HUES6 (cell line): Measurements from ENCODE around the gene PSMD14.
"Not testable (repeated sequence)": the region's sequence is repeated elsewhere in the genome, so short reads cannot be mapped to it uniquely, and the experiment has no call there.

Source experiments
- H3K27ac ChIP-seq: 2 replicates; pipeline ENCODE4 v1.7.0; 2013; ENCODE audit warnings: low read depth, mild to moderate bottlenecking, low read length, inconsistent platforms
- H3K27me3 ChIP-seq: 2 replicates; pipeline ENCODE4 v1.6.1; 2013; ENCODE audit warnings: low read length; ENCODE audit not compliant: control insufficient read depth, insufficient read depth
- H3K36me3 ChIP-seq: 2 replicates; pipeline ENCODE4 v1.6.1; 2013; ENCODE audit warnings: low read length; ENCODE audit not compliant: control insufficient read depth, insufficient read depth
- H3K4me1 ChIP-seq: 2 replicates; pipeline ENCODE4 v1.6.1; 2013; ENCODE audit warnings: low read length; ENCODE audit not compliant: control insufficient read depth, insufficient read depth
- H3K4me3 ChIP-seq: 2 replicates; pipeline ENCODE4 v1.5.1; 2013; ENCODE audit warnings: low read depth, low read length
- H3K9ac ChIP-seq: one replicate; pipeline ENCODE4 v1.6.1; 2013; ENCODE audit warnings: mild to moderate bottlenecking, low read length
- H3K9me3 ChIP-seq: 2 replicates; pipeline ENCODE4 v1.6.1; 2013; ENCODE audit warnings: low read depth, low read length; ENCODE audit not compliant: control insufficient read depth, insufficient read depth

PSMD14 gene

GRCh38 chr2:161357097-161357496, 48.9 kb downstream of the PSMD14 start:
- H3K27me3 ChIP-seq, result no peaks in the 10 kb centered on the region
- no peak overlapping the region for H3K9ac ChIP-seq
- H3K9me3 ChIP-seq, result peaks cover 10% of the 10 kb centered on the region; the same call in 1 of the 2 replicates
- H3K4me1 ChIP-seq, result peaks cover 22% of the 10 kb centered on the region
- H3K36me3 ChIP-seq, result peaks cover 2% of the 10 kb centered on the region; the same call in 1 of the 2 replicates
- H3K27ac ChIP-seq, result no peak overlapping the region
- no peak overlapping the region for H3K4me3 ChIP-seq

- Histone ChIP-seq H3K9ac (no peak overlapping the region), H3K4me3 (no peak overlapping the region), H3K36me3 (peaks cover 5% of the 10 kb centered on the region; the same call in 1 of the 2 replicates), H3K4me1 (peaks cover 18% of the 10 kb centered on the region; the same call in 1 of the 2 replicates), H3K27ac (no peak overlapping the region), H3K27me3 (no peaks in the 10 kb centered on the region), H3K9me3 (peaks cover 20% of the 10 kb centered on the region)
These were observed 50.6 kb downstream of the PSMD14 start for GRCh38 chr2:161358838-161359237.

- not testable (repeated sequence) for H3K27ac ChIP-seq, H3K27me3 ChIP-seq, H3K36me3 ChIP-seq, H3K9ac ChIP-seq, H3K4me3 ChIP-seq
- Histone ChIP-seq H3K4me1 (peaks cover 16% of the 10 kb centered on the region), H3K9me3 (peaks cover 20% of the 10 kb centered on the region)
These were observed 52.0 kb downstream of the PSMD14 start for GRCh38 chr2:161360095-161360654.

GRCh38 chr2:161362568-161363166, 54.4 kb downstream of the PSMD14 start:
- Histone ChIP-seq H3K9me3 (peaks cover 20% of the 10 kb centered on the region), H3K9ac (no peak overlapping the region), H3K4me1 (peaks cover 23% of the 10 kb centered on the region), H3K36me3 (peaks cover 5% of the 10 kb centered on the region; the same call in 1 of the 2 replicates), H3K27ac (no peak overlapping the region), H3K4me3 (no peak overlapping the region), H3K27me3 (no peaks in the 10 kb centered on the region)

- H3K4me3 ChIP-seq, result no peak overlapping the region
- no peaks in the 10 kb centered on the region for H3K27me3 ChIP-seq
- H3K36me3 ChIP-seq, result peaks cover 9% of the 10 kb centered on the region
- H3K9ac ChIP-seq, result no peak overlapping the region
- no peak overlapping the region for H3K27ac ChIP-seq
- peaks cover 5% of the 10 kb centered on the region for H3K9me3 ChIP-seq
- peaks cover 70% of the 10 kb centered on the region for H3K4me1 ChIP-seq
These were observed 59.5 kb downstream of the PSMD14 start for GRCh38 chr2:161367675-161368074.

- Histone ChIP-seq H3K4me3 (no peak overlapping the region), H3K4me1 (peaks cover 70% of the 10 kb centered on the region), H3K27ac (no peak overlapping the region), H3K27me3 (no peaks in the 10 kb centered on the region), H3K36me3 (peaks cover 6% of the 10 kb centered on the region), H3K9me3 (no peaks in the 10 kb centered on the region), H3K9ac (no peak overlapping the region)
These were observed 61.1 kb downstream of the PSMD14 start for GRCh38 chr2:161369311-161369710.

- Histone ChIP-seq H3K36me3 (peaks cover 6% of the 10 kb centered on the region), H3K9me3 (no peaks in the 10 kb centered on the region), H3K4me1 (peaks cover 68% of the 10 kb centered on the region), H3K27me3 (no peaks in the 10 kb centered on the region), H3K27ac (no peak overlapping the region; the same call in 1 of the 2 replicates), H3K4me3 (no peak overlapping the region), H3K9ac (no peak overlapping the region)
These were observed 62.8 kb downstream of the PSMD14 start for GRCh38 chr2:161370981-161371380.

- Histone ChIP-seq H3K9me3 (no peaks in the 10 kb centered on the region), H3K27me3 (no peaks in the 10 kb centered on the region), H3K36me3 (peaks cover 6% of the 10 kb centered on the region), H3K27ac (peak overlapping the region; percentile 46; the same call in 1 of the 2 replicates), H3K4me3 (no peak overlapping the region), H3K4me1 (peaks cover 61% of the 10 kb centered on the region), H3K9ac (no peak overlapping the region)
These were observed 63.6 kb downstream of the PSMD14 start for GRCh38 chr2:161371869-161372268.

- no peak overlapping the region for H3K4me3 ChIP-seq
- peaks cover 6% of the 10 kb centered on the region for H3K36me3 ChIP-seq
- H3K9ac ChIP-seq, result no peak overlapping the region
- peaks cover 40% of the 10 kb centered on the region for H3K4me1 ChIP-seq
- H3K9me3 ChIP-seq, result no peaks in the 10 kb centered on the region
- H3K27ac ChIP-seq, result no peak overlapping the region
- H3K27me3 ChIP-seq, result no peaks in the 10 kb centered on the region
These were observed 65.7 kb downstream of the PSMD14 start for GRCh38 chr2:161373942-161374341.

- Histone ChIP-seq H3K27ac (no peak overlapping the region), H3K4me3 (no peak overlapping the region), H3K4me1 (peaks cover 35% of the 10 kb centered on the region), H3K9me3 (no peaks in the 10 kb centered on the region), H3K9ac (no peak overlapping the region), H3K36me3 (peaks cover 6% of the 10 kb centered on the region), H3K27me3 (no peaks in the 10 kb centered on the region)
These were observed 66.2 kb downstream of the PSMD14 start for GRCh38 chr2:161374446-161374845.

GRCh38 chr2:161379740-161380139, 71.5 kb downstream of the PSMD14 start:
- Histone ChIP-seq H3K9me3 (no peaks in the 10 kb centered on the region), H3K36me3 (no peaks in the 10 kb centered on the region), H3K4me3 (no peak overlapping the region), H3K27me3 (no peaks in the 10 kb centered on the region), H3K4me1 (0 out of 2 replicates have a peak, but pooled peaks cover under 1% of the 10 kb centered on the region), H3K9ac (no peak overlapping the region), H3K27ac (no peak overlapping the region)
